AG04450 (cell line): ENCODE measurements around the gene OR4F15. TPM values are rescaled to one million over a fixed set of nuclear protein-coding genes. Genes with fewer than 3 reads are reported as not detected.
"Not testable (repeated sequence)": the region's sequence is repeated elsewhere in the genome, so short reads cannot be mapped to it uniquely, and the experiment has no call there.

Experiments
- CTCF ChIA-PET: fragments of 300-600, 350-600 bp; formaldehyde crosslinking; extraction: SDS; loops from one replicate; lab custom pipeline; 2022; ENCODE audit warnings: antibody characterized with exemption, inconsistent platforms; lab: Charles Lee
- POLR2A ChIA-PET: fragments of 350-600 bp; formaldehyde crosslinking; extraction: SDS; loops from one replicate; lab custom pipeline; 2021; ENCODE audit warnings: antibody characterized with exemption, inconsistent platforms; lab: Yijun Ruan, JAX
- DNase-seq: peaks from one replicate; pipeline ENCODE4 v3.0.0-alpha.2; 2011; ENCODE audit warnings: low read depth, low spot score
- H3K27ac ChIP-seq: one replicate; pipeline ENCODE4 v1.5.1; 2012; ENCODE audit warnings: low read depth, low read length, control low read depth
- H3K27me3 ChIP-seq: one replicate; pipeline ENCODE4 v1.6.0; 2012; ENCODE audit warnings: low read length; ENCODE audit not compliant: control insufficient read depth, insufficient read depth
- H3K4me3 ChIP-seq: 2 replicates; pipeline ENCODE4 v1.5.1; 2011; ENCODE audit warnings: mild to moderate bottlenecking, low read depth, low read length, control low read depth
- H3K9me3 ChIP-seq: 2 replicates; pipeline ENCODE4 v1.5.1; 2012; ENCODE audit warnings: low read length; ENCODE audit not compliant: control insufficient read depth, insufficient read depth
- CTCF ChIP-seq: IDR thresholded peaks from 2 replicates; pipeline ENCODE4 v1.5.1; 2011; ENCODE audit warnings: low read depth, low read length, control low read depth, inconsistent platforms
- polyA minus RNA-seq: library from RNA; depleted of rRNA, polyadenylated mRNA; stranded (reverse); fragments of >200 nt; gene quantifications from 2 replicates; pipeline ENCODE4 v1.2.3, GENCODE V29; 2011; rRNA and poly(A)+ RNA removed
- polyA plus RNA-seq: library from polyadenylated mRNA; depleted of rRNA; stranded (reverse); fragments of >200 nt; gene quantifications from 2 replicates; pipeline ENCODE4 v1.2.3, GENCODE V29; 2011; rRNA removed

Gene OR4F15
- polyA plus RNA-seq (0.05 TPM in 1 of 2 replicates, not detected in the other), polyA minus RNA-seq (0.70 and 1.1 TPM in 2 replicates)

- H3K9me3 ChIP-seq: no peaks in the 10 kb centered on the region
- H3K27ac ChIP-seq: no peak within 1 kb of the TSS
- DNase-seq: no peak
- no peaks in the 10 kb centered on the region for H3K27me3 ChIP-seq
- POLR2A ChIA-PET: interaction anchor here (1.0 kb wide), 1 partner anchor 16 kb away, joined by 4 read pairs; no protein-coding TSS in a partner anchor
- CTCF ChIA-PET: no interaction called here
- no peak for TF ChIP-seq CTCF
- no peak within 1 kb of the TSS for H3K4me3 ChIP-seq
Observed at GRCh38 chr15:101811902-101812301, at the start of gene OR4F15. OR4F15 (plus strand) TSS chr15:101812202; CDS start chr15:101818187, 5,985 bp downstream.

- H3K27me3 ChIP-seq, POLR2A ChIA-PET, H3K27ac ChIP-seq, H3K4me3 ChIP-seq, DNase-seq: not testable (repeated sequence)
- H3K9me3 ChIP-seq: peaks cover 22% of the 10 kb centered on the region
- CTCF ChIA-PET: interaction anchor here (1.2 kb wide), 1 partner anchor 34 kb away, joined by 3 read pairs; no protein-coding TSS in a partner anchor
Observed at GRCh38 chr15:101764669-101765339, 47.2 kb upstream of the OR4F15 start.

GRCh38 chr15:101765340-101765671, 46.7 kb upstream of the OR4F15 start:
- peaks cover 22% of the 10 kb centered on the region for H3K9me3 ChIP-seq

GRCh38 chr15:101765772-101766456, 46.1 kb upstream of the OR4F15 start:
- ChIA-PET POLR2A (no interaction called here), CTCF (interaction anchor here (0.6 to 1.2 kb wide), 3 partner anchors 33 to 1970 kb away, joined by 3 to 5 read pairs (median 4); no protein-coding TSS in a partner anchor)
- no peaks in the 10 kb centered on the region for H3K27me3 ChIP-seq
- H3K27ac ChIP-seq: no peak overlapping the region
- H3K4me3 ChIP-seq: no peak overlapping the region
- TF ChIP-seq CTCF: no peak
- no peak for DNase-seq
- peaks cover 22% of the 10 kb centered on the region for H3K9me3 ChIP-seq

More at GRCh38 chr15:101765340-101765671, 46.7 kb upstream of the OR4F15 start:
- H3K27ac ChIP-seq, H3K4me3 ChIP-seq, POLR2A ChIA-PET, DNase-seq, H3K27me3 ChIP-seq: not testable (repeated sequence)
- CTCF ChIA-PET: interaction anchor here (1.2 kb wide), 1 partner anchor 33 kb away, joined by 3 read pairs; no protein-coding TSS in a partner anchor

GRCh38 chr15:101767083-101767640, 44.8 kb upstream of the OR4F15 start:
- H3K9me3 ChIP-seq: peaks cover 22% of the 10 kb centered on the region
- H3K4me3 ChIP-seq, DNase-seq, H3K27ac ChIP-seq, CTCF ChIA-PET, H3K27me3 ChIP-seq, POLR2A ChIA-PET: not testable (repeated sequence)

- CTCF ChIA-PET: interaction anchor here (0.5 kb wide), 1 partner anchor 1200 kb away, joined by 4 read pairs; no protein-coding TSS in a partner anchor
- POLR2A ChIA-PET: interaction anchor here (0.7 kb wide), 1 partner anchor 406 kb away, joined by 3 read pairs; no protein-coding TSS in a partner anchor
- DNase-seq: no peak
- Histone ChIP-seq H3K27me3 (peaks cover 13% of the 10 kb centered on the region), H3K27ac (no peak overlapping the region), H3K9me3 (no peaks in the 10 kb centered on the region), H3K4me3 (no peak overlapping the region)
- no peak for TF ChIP-seq CTCF
Observed at GRCh38 chr15:101772921-101773320, 39.1 kb upstream of the OR4F15 start.
